Measurements from ENCODE around the gene KLRG1. TPM values are rescaled to one million over a fixed set of nuclear protein-coding genes. Genes with fewer than 3 reads are reported as not detected.

KLRG1 gene
- total and polyA plus RNA-seq, 4 donors, result 0.49 to 6.5 (median 1.6) TPM

DNA sequence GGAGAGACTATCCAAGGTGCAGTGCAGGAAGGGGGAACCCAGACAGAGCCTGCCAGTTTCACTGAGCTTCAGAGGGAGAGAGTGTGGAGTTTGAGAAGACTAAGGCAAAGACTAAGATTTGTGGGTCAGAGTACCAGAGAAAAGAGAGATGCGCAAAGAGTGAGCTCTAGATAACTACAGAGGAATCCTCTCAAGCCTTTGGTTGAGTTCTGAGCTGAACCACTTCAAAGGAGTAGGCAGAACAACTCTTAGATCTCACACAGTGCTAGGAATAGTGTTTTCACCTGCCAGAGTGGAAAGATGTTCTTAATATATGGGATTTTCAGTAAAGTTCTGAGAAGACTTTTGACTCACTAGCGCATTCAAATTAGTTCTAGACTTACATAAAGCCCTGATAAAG is 29.2 kb upstream of the KLRG1 start:
- no peaks in the 10 kb centered on the region for H3K27me3 ChIP-seq (ENCODE audit: control insufficient read depth in 3 of 3, insufficient read depth in 3 of 3, low read length in 2 of 3)
- peaks cover 0 to 2% (median 0%) of the 10 kb centered on the region in 4 donors for H3K36me3 ChIP-seq (ENCODE audit: control insufficient read depth in 4 of 4, insufficient read depth in 4 of 4, low read length in 4 of 4)
- no peak overlapping the region for H3K27ac ChIP-seq (ENCODE audit: low read depth in 1 of 2, low read length in 1 of 2)
- DNase-seq, result no peak
- H3K4me3 ChIP-seq, result no peak overlapping the region
- H3K9me3 ChIP-seq (ENCODE audit: control insufficient read depth in 4 of 4, insufficient read depth in 3 of 4, low read length in 3 of 4), result peaks cover 0 to 2% (median 1%) of the 10 kb centered on the region in 4 donors
- WGBS, 2 donors, result 96 to 99% methylated on average over 2 of the region's 2 CpGs
- TF ChIP-seq CTCF (IDR thresholded peaks at IDR 0.05; ENCODE audit: control extremely low read depth, extremely low read depth), result no peak
- peaks cover 0 to 4% (median 0%) of the 10 kb centered on the region in 5 donors for H3K4me1 ChIP-seq (ENCODE audit: control insufficient read depth in 5 of 5, insufficient read depth in 5 of 5, low read length in 5 of 5)
- no peak for ATAC-seq (ENCODE audit: insufficient read depth, low FRiP score)
- no peak overlapping the region for H3K9ac ChIP-seq (ENCODE audit: insufficient read depth in 1 of 2, low read length in 2 of 2)

DNA sequence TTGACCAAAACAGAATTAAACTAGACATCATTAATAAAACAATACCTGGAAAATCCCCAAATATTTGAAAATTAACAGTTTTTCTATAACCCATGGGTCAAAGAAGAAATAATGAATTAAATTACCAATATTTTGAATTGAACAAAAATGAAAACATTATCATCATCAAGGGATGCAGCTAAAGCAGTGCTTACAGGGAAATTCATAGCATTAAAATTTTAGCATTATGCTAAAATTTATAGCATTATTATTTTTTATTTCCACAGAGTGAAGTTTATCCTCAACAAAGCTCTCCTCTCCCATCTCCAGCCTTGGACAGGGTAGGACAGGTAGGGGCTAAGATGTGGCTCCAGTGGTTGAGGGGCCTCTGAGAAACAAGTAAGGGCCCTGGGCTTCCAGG is 20.6 kb upstream of the KLRG1 start:
- Histone ChIP-seq H3K27ac (ENCODE audit: low read depth in 1 of 2, low read length in 1 of 2) (no peak overlapping the region), H3K36me3 (ENCODE audit: control insufficient read depth in 4 of 4, insufficient read depth in 4 of 4, low read length in 4 of 4) (no peaks in the 10 kb centered on the region), H3K4me1 (ENCODE audit: control insufficient read depth in 5 of 5, insufficient read depth in 5 of 5, low read length in 5 of 5) (no peaks in the 10 kb centered on the region), H3K9ac (ENCODE audit: insufficient read depth in 1 of 2, low read length in 2 of 2) (no peak overlapping the region), H3K9me3 (ENCODE audit: control insufficient read depth in 4 of 4, insufficient read depth in 3 of 4, low read length in 3 of 4) (peaks cover 0 to 9% (median 1%) of the 10 kb centered on the region in 4 donors), H3K27me3 (ENCODE audit: control insufficient read depth in 3 of 3, insufficient read depth in 3 of 3, low read length in 2 of 3) (no peaks in the 10 kb centered on the region), H3K4me3 (no peak overlapping the region)
- no peak for TF ChIP-seq CTCF (IDR thresholded peaks at IDR 0.05; ENCODE audit: control extremely low read depth, extremely low read depth)
- DNase-seq (no peak), ATAC-seq (ENCODE audit: insufficient read depth, low FRiP score) (no peak)

- Histone ChIP-seq H3K9me3 (ENCODE audit: control insufficient read depth in 4 of 4, insufficient read depth in 3 of 4, low read length in 3 of 4) (peaks cover 0 to 9% (median 1%) of the 10 kb centered on the region in 4 donors), H3K27ac (ENCODE audit: low read depth in 1 of 2, low read length in 1 of 2) (no peak overlapping the region), H3K4me3 (no peak overlapping the region), H3K9ac (ENCODE audit: insufficient read depth in 1 of 2, low read length in 2 of 2) (no peak overlapping the region), H3K4me1 (ENCODE audit: control insufficient read depth in 5 of 5, insufficient read depth in 5 of 5, low read length in 5 of 5) (no peaks in the 10 kb centered on the region), H3K36me3 (ENCODE audit: control insufficient read depth in 4 of 4, insufficient read depth in 4 of 4, low read length in 4 of 4) (no peaks in the 10 kb centered on the region), H3K27me3 (ENCODE audit: control insufficient read depth in 3 of 3, insufficient read depth in 3 of 3, low read length in 2 of 3) (no peaks in the 10 kb centered on the region)
- WGBS, 2 donors, result 55 to 70% methylated on average over 2 of the region's 2 CpGs
- DNase-seq (no peak), ATAC-seq (ENCODE audit: insufficient read depth, low FRiP score) (no peak)
- TF ChIP-seq CTCF (IDR thresholded peaks at IDR 0.05; ENCODE audit: control extremely low read depth, extremely low read depth), result no peak
Measured at GRCh38 chr12:8969861-8970411, 19.4 kb upstream of the KLRG1 start.

- Histone ChIP-seq H3K27me3 (ENCODE audit: control insufficient read depth in 3 of 3, insufficient read depth in 3 of 3, low read length in 2 of 3) (no peaks in the 10 kb centered on the region), H3K9ac (ENCODE audit: insufficient read depth in 1 of 2, low read length in 2 of 2) (no peak overlapping the region), H3K36me3 (ENCODE audit: control insufficient read depth in 4 of 4, insufficient read depth in 4 of 4, low read length in 4 of 4) (no peaks in the 10 kb centered on the region), H3K4me3 (no peak overlapping the region), H3K27ac (ENCODE audit: low read depth in 1 of 2, low read length in 1 of 2) (no peak overlapping the region), H3K4me1 (ENCODE audit: control insufficient read depth in 5 of 5, insufficient read depth in 5 of 5, low read length in 5 of 5) (no peaks in the 10 kb centered on the region), H3K9me3 (ENCODE audit: control insufficient read depth in 4 of 4, insufficient read depth in 3 of 4, low read length in 3 of 4) (peaks cover 0 to 9% (median 1%) of the 10 kb centered on the region in 4 donors)
- TF ChIP-seq CTCF (IDR thresholded peaks at IDR 0.05; ENCODE audit: control extremely low read depth, extremely low read depth), result no peak
- 52 to 59% methylated on average over 1 of the region's 1 CpG for WGBS, 2 donors
- DNase-seq (no peak), ATAC-seq (ENCODE audit: insufficient read depth, low FRiP score) (no peak)
Measured at GRCh38 chr12:8970432-8970831, 18.9 kb upstream of the KLRG1 start.

All from lung (tissue), 12 donors.